HCT116 (cell line): ENCODE measurements around the gene C5orf34. TPM values are rescaled to one million over a fixed set of nuclear protein-coding genes. Genes with fewer than 3 reads are reported as not detected.

Experiments
- ATAC-seq: fragments of 200-7000 bp; cut with Tn5 transposase; 2 replicates; pipeline ENCODE4 v1.9.1; 2020; ENCODE audit warnings: mild to moderate bottlenecking, moderate library complexity
- BruUV-seq: library from RNA; stranded (reverse); fragments of 400-500 nt; replicated peaks from 2 replicates; lab custom pipeline; 2021; lab: Mats Ljungman, UMichigan
- CTCF ChIA-PET: fragments of 300-600 bp; sonication (Branson Sonifier 250); formaldehyde crosslinking; loops from one replicate; lab custom pipeline; 2021; ENCODE audit warnings: antibody characterized with exemption; lab: Charles Lee
- POLR2A ChIA-PET: fragments of 300-600, 350-600 bp; sonication (Branson Sonifier 250); formaldehyde crosslinking; loops from one replicate; lab custom pipeline; 2021; ENCODE audit warnings: antibody characterized with exemption; lab: Charles Lee
- RAD21 ChIA-PET, 2 experiments: fragments of 300-600 bp; sonication (Branson Sonifier 250); formaldehyde crosslinking; loops; one replicate each; lab custom pipeline; 2023; ENCODE audit warnings: low total read pairs in 2 of 2; ENCODE audit not compliant: uncharacterized antibody in 2 of 2, unreplicated experiment in 2 of 2, low non-redundant PET in 1 of 2; lab: Charles Lee
- DNase-seq: peaks from one replicate; pipeline ENCODE4 v3.0.0-alpha.2; 2010; ENCODE audit warnings: low read depth, low spot score
- H2AFZ ChIP-seq: fragments of 200-600 bp; shearing (Covaris generic), sonication (generic); 2 replicates; pipeline ENCODE4 v1.6.1; 2017; ENCODE audit warnings: low read depth, mixed run types, mixed read lengths, antibody characterized with exemption, low read length; ENCODE audit not compliant: poor library complexity, severe bottlenecking
- H3K27ac ChIP-seq: 2 replicates; pipeline ENCODE4 v1.5.1; 2012; ENCODE audit warnings: low read depth, low read length
- H3K27me3 ChIP-seq: fragments of 200-600 bp; sonication (generic); 2 replicates; pipeline ENCODE4 v1.6.1; 2016; ENCODE audit warnings: mixed run types, low read length, mixed read lengths; ENCODE audit not compliant: insufficient read depth
- H3K36me3 ChIP-seq, 2 experiments: fragments of 200-500 bp in 1 of 2; fragments of 200-600 bp in 1 of 2; sonication (Bioruptor generic) in 1 of 2; sonication (generic) in 1 of 2; 2 replicates each; pipeline versions ENCODE4 v1.5.1 to v1.6.1; 2014 to 2016; ENCODE audit warnings: low read length in 2 of 2, inconsistent platforms in 1 of 2, mixed read lengths in 1 of 2, mixed run types in 1 of 2; ENCODE audit not compliant: insufficient read depth in 2 of 2, control insufficient read depth in 1 of 2
- H3K4me1 ChIP-seq, 2 experiments: fragments of 200-600 bp in 1 of 2; sonication (generic) in 1 of 2; 2 replicates each; pipeline versions ENCODE4 v1.5.1 to v1.6.1; 2012 to 2017; ENCODE audit warnings: low read length in 2 of 2, inconsistent platforms in 1 of 2, mild to moderate bottlenecking in 1 of 2, mixed read lengths in 1 of 2, mixed run types in 1 of 2, moderate library complexity in 1 of 2; ENCODE audit not compliant: insufficient read depth in 2 of 2, control insufficient read depth in 1 of 2
- H3K4me2 ChIP-seq: fragments of 200-600 bp; sonication (generic); 2 replicates; pipeline ENCODE4 v1.6.1; 2017; ENCODE audit warnings: mixed run types, low read length, mixed read lengths
- H3K4me3 ChIP-seq, 2 experiments: fragments of 200-600 bp in 1 of 2; sonication (generic) in 1 of 2; replicated peaks in 1 of 2; 2 replicates each; pipeline ENCODE4 v1.5.1; 2011 to 2016; ENCODE audit warnings: low read length in 2 of 2, control low read depth in 1 of 2, low read depth in 1 of 2, mild to moderate bottlenecking in 1 of 2, mixed read lengths in 1 of 2, mixed run types in 1 of 2
- H3K79me2 ChIP-seq: fragments of 200-600 bp; sonication (generic); 2 replicates; pipeline ENCODE4 v1.6.1; 2017; ENCODE audit warnings: mild to moderate bottlenecking, mixed run types, low read length, moderate library complexity, mixed read lengths; ENCODE audit not compliant: insufficient read depth
- H3K9ac ChIP-seq: fragments of 200-600 bp; sonication (generic); 2 replicates; pipeline ENCODE4 v1.6.1; 2016; ENCODE audit warnings: low read length, mixed read lengths
- H3K9me2 ChIP-seq: fragments of 200-600 bp; sonication (generic), shearing (Covaris generic); 2 replicates; pipeline ENCODE4 v1.6.1; 2017; ENCODE audit warnings: mixed run types, mild to moderate bottlenecking, moderate library complexity; ENCODE audit not compliant: insufficient read depth
- H3K9me3 ChIP-seq, 2 experiments: fragments of 200-500 bp in 1 of 2; fragments of 200-600 bp in 1 of 2; sonication (Bioruptor generic) in 1 of 2; sonication (generic) in 1 of 2; 2 replicates each; pipeline ENCODE4 v1.6.1; 2014 to 2017; ENCODE audit warnings: low read length in 2 of 2, mixed read lengths in 2 of 2, inconsistent platforms in 1 of 2, low read depth in 1 of 2, mild to moderate bottlenecking in 1 of 2, mixed run types in 1 of 2, moderate library complexity in 1 of 2; ENCODE audit not compliant: control insufficient read depth in 1 of 2, insufficient read depth in 1 of 2
- H4K20me1 ChIP-seq: fragments of 200-600 bp; sonication (generic), shearing (Covaris generic); 2 replicates; pipeline ENCODE4 v1.6.1; 2017; ENCODE audit warnings: mixed run types, mild to moderate bottlenecking, moderate library complexity; ENCODE audit not compliant: insufficient read depth
- FOSL1 ChIP-seq: IDR thresholded peaks from 2 replicates; pipeline ENCODE4 v1.6.1; 2012; ENCODE audit warnings: low read depth
- POLR2A ChIP-seq: IDR thresholded peaks from 2 replicates; pipeline ENCODE4 v1.7.0; 2011; ENCODE audit warnings: borderline replicate concordance; ENCODE audit not compliant: insufficient read depth, insufficient read length; ENCODE audit errors: extremely low read depth
- RAD21 ChIP-seq: IDR thresholded peaks from 2 replicates; pipeline ENCODE4 v1.6.1; 2012; ENCODE audit warnings: low read depth, mild to moderate bottlenecking
- SRF ChIP-seq: IDR thresholded peaks from 2 replicates; pipeline ENCODE4 v1.6.1; 2012; ENCODE audit warnings: low read depth
- TCF7L2 ChIP-seq: IDR thresholded peaks from 2 replicates; pipeline ENCODE4 v1.7.0; 2011; ENCODE audit warnings: borderline replicate concordance, inconsistent platforms; ENCODE audit not compliant: insufficient read depth, insufficient read length; ENCODE audit errors: extremely low read depth
- ZNF274 ChIP-seq: fragments of 200-500 bp; sonication (Bioruptor generic); IDR thresholded peaks from 2 replicates; pipeline ENCODE4 v1.6.1; 2014; ENCODE audit warnings: mild to moderate bottlenecking, low read depth, low read length, inconsistent platforms
- intact Hi-C: fragments of 100-400 bp; cut with micrococcal nuclease; formaldehyde crosslinking; loops from 2 replicates; pipeline ENCODE4 v1.10.0; 2022
- total RNA-seq: library from RNA; stranded (reverse); gene quantifications from one replicate; pipeline ENCODE4 v1.2.1, GENCODE V29; 2021; ENCODE audit not compliant: unreplicated experiment
- TF ChIP-seq, protein P1 (sequence below): IDR thresholded peaks from 2 replicates; pipeline ENCODE4 v1.6.1; 2011; ENCODE audit warnings: mild to moderate bottlenecking, low read length, moderate library complexity; ENCODE audit not compliant: insufficient replicate concordance; ENCODE audit errors: extremely low read depth

C5orf34 gene
- total RNA-seq, 1 experiment from 2014 or later: 4.8 TPM

DNA sequence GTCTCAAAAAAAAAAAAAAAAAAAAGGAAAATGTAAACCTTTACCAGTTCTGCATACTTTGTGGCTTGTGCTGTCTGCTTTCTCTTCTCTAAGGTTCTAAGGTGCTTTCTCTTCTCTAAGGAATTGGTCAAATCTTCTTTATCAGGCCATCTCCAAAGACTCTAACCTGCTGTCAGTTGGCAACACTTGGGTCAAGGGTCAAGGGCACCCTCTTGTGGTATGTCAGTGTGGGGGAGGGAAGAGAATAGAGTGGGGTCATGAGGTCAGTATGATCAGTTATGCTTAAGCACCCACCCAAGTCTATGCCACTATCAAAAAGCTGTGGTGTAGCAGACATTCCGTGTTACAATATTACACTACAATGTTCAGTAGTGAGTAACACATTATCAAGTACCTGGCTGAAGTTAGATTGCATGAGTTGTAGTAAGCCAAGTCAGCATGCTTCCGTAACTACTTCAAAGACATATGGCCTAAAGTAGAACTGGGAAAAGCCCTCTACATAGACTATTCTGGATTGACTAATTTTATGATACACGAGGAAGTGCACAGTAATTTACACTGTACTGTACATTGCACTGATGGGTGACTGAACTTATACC, 77.8 kb downstream of the C5orf34 start:
- Histone ChIP-seq H3K4me3 (no peak overlapping the region), H2AFZ (no peak overlapping the region), H3K9me3 (no peaks in the 10 kb centered on the region), H4K20me1 (no peaks in the 10 kb centered on the region), H3K27me3 (no peaks in the 10 kb centered on the region), H3K27ac (no peak overlapping the region), H3K79me2 (no peaks in the 10 kb centered on the region), H3K9ac (no peak overlapping the region), H3K4me1 (peaks cover 5 to 7% of the 10 kb centered on the region in 2 experiments; a peak in 3 of 4 replicates), H3K36me3 (no peaks in the 10 kb centered on the region), H3K4me2 (no peak overlapping the region), H3K9me2 (no peaks in the 10 kb centered on the region)
- ChIA-PET CTCF (no interaction called here), RAD21 (no interaction called here), POLR2A (no interaction called here)
- DNase-seq (no peak), ATAC-seq (no peak; the same call in 1 of the 2 replicates)
- intact Hi-C loops: no loop called here
- no peak for TF ChIP-seq FOSL1
- no peak for TF ChIP-seq ZNF274
- TF ChIP-seq RAD21: no peak
- TF ChIP-seq TCF7L2: no peak
- TF ChIP-seq POLR2A: no peak
- no peak for TF ChIP-seq SRF
- TF ChIP-seq, protein P1, sequence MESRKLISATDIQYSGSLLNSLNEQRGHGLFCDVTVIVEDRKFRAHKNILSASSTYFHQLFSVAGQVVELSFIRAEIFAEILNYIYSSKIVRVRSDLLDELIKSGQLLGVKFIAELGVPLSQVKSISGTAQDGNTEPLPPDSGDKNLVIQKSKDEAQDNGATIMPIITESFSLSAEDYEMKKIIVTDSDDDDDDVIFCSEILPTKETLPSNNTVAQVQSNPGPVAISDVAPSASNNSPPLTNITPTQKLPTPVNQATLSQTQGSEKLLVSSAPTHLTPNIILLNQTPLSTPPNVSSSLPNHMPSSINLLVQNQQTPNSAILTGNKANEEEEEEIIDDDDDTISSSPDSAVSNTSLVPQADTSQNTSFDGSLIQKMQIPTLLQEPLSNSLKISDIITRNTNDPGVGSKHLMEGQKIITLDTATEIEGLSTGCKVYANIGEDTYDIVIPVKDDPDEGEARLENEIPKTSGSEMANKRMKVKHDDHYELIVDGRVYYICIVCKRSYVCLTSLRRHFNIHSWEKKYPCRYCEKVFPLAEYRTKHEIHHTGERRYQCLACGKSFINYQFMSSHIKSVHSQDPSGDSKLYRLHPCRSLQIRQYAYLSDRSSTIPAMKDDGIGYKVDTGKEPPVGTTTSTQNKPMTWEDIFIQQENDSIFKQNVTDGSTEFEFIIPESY: no peak
- no TSS peak for BruUV-seq

Other genes with a start within 250 kb of the C5orf34 start
- 52.8 TPM for gene HMGCS1, start 201.7 kb downstream of the C5orf34 start, total RNA-seq
- 0.25 TPM for gene CCL28, start 102.8 kb downstream of the C5orf34 start, total RNA-seq
- gene TMEM267, start 31.3 kb downstream of the C5orf34 start, total RNA-seq: 17.5 TPM
- gene PAIP1, start 41.9 kb upstream of the C5orf34 start, total RNA-seq: 83.8 TPM
- 0.32 TPM for gene NNT, start 88.0 kb upstream of the C5orf34 start, total RNA-seq